Thyroid gland (tissue), 4 donors: ENCODE measurements around the gene EP400.

Experiments
- CTCF ChIP-seq, 6 experiments: fragments of 200-600 bp in 3 of 6; fragments of 450-650 bp in 3 of 6; sonication (generic) in 3 of 6; IDR thresholded peaks; one replicate each; pipeline ENCODE4 v1.5.1; 2016 to 2019; ENCODE audit warnings: antibody characterized with exemption in 6 of 6, mild to moderate bottlenecking in 2 of 6, inconsistent platforms in 1 of 6, moderate library complexity in 1 of 6
- POLR2A ChIP-seq, 2 donors: fragments of 450-650 bp; IDR thresholded peaks; one replicate each; pipeline ENCODE4 v1.6.1; 2017; ENCODE audit warnings: antibody characterized with exemption in 2 of 2, mild to moderate bottlenecking in 2 of 2, moderate library complexity in 1 of 2

- TF ChIP-seq CTCF (IDR thresholded peaks at IDR 0.05), result no peak
- TF ChIP-seq POLR2A (IDR thresholded peaks at IDR 0.05), result no peak
Measured at GRCh38 chr12:132118876-132119275, 169.1 kb downstream of the EP400 start.
